HG02981 (cell line): ENCODE measurements around the gene SAXO1.

Experiments used
- ATAC-seq: cut with Tn5 transposase; IDR thresholded peaks from one replicate; pipeline ENCODE4 v1.9.1; 2021; ENCODE audit warnings: mild to moderate bottlenecking, moderate library complexity; ENCODE audit not compliant: unreplicated experiment

The SAXO1 gene

GRCh38 chr9:18888290-18888689 is 144.7 kb downstream of the SAXO1 start:
- ATAC-seq = no peak

GRCh38 chr9:18887546-18887945 is 145.5 kb downstream of the SAXO1 start:
- no peak for ATAC-seq

GRCh38 chr9:18881758-18882157 is 151.3 kb downstream of the SAXO1 start:
- no peak for ATAC-seq

GRCh38 chr9:18877984-18878383 is 155.0 kb downstream of the SAXO1 start:
- no peak for ATAC-seq
